H1 (cell line): ENCODE measurements around the gene CALR. TPM values are rescaled to one million over a fixed set of nuclear protein-coding genes. Genes with fewer than 3 reads are reported as not detected.

Source experiments
- CTCF ChIA-PET: fragments of 300-600 bp; sonication (Branson Sonifier 250); formaldehyde crosslinking; loops from one replicate; lab custom pipeline; 2021; ENCODE audit not compliant: partially characterized antibody; lab: Charles Lee
- POLR2A ChIA-PET: fragments of 300-600 bp; sonication (Branson Sonifier 250); formaldehyde crosslinking; loops from one replicate; lab custom pipeline; 2021; ENCODE audit warnings: inconsistent platforms; ENCODE audit not compliant: partially characterized antibody; lab: Charles Lee
- DNase-seq, 2 experiments: peaks; one replicate each; pipeline versions ENCODE4 v3.0.0 to v3.0.0-alpha.2; 2010 to 2022; ENCODE audit warnings: low spot score in 2 of 2, low read depth in 1 of 2, mixed read lengths in 1 of 2
- FAIRE-seq: peaks from 2 replicates; lab custom pipeline; 2011; peaks lifted over from hg19 to GRCh38; lab: Jason Lieb, UNC
- H2AFZ ChIP-seq: 2 replicates; pipeline ENCODE4 v1.8.1; 2012; ENCODE audit warnings: low read length, inconsistent platforms
- H2AK5ac ChIP-seq: 2 replicates; pipeline ENCODE4 v1.6.1; 2013; ENCODE audit warnings: low read depth, low read length
- H2BK120ac ChIP-seq: replicated peaks from 2 replicates; pipeline ENCODE3; 2013; ENCODE audit warnings: low read depth, low read length, inconsistent platforms
- H2BK12ac ChIP-seq: 2 replicates; pipeline ENCODE4 v1.6.1; 2013; ENCODE audit warnings: low read depth, low read length
- H2BK15ac ChIP-seq: 2 replicates; pipeline ENCODE4 v1.6.1; 2013; ENCODE audit warnings: low read length
- H2BK20ac ChIP-seq: 2 replicates; pipeline ENCODE4 v1.6.1; 2013; ENCODE audit warnings: low read length
- H2BK5ac ChIP-seq: 2 replicates; pipeline ENCODE4 v1.6.1; 2013; ENCODE audit warnings: low read depth, low read length
- H3K14ac ChIP-seq: 2 replicates; pipeline ENCODE4 v1.6.1; 2013; ENCODE audit warnings: inconsistent platforms; ENCODE audit not compliant: insufficient read length
- H3K18ac ChIP-seq: 2 replicates; pipeline ENCODE4 v1.6.1; 2013; ENCODE audit warnings: low read length; ENCODE audit errors: extremely low read depth
- H3K23ac ChIP-seq: 2 replicates; pipeline ENCODE4 v1.6.1; 2013; ENCODE audit warnings: inconsistent platforms; ENCODE audit not compliant: insufficient read length
- H3K23me2 ChIP-seq: 2 replicates; pipeline ENCODE4 v1.6.1; 2013; ENCODE audit warnings: low read depth, low read length
- H3K27ac ChIP-seq: 2 replicates; pipeline ENCODE4 v1.6.1; 2011; ENCODE audit warnings: low read depth, low read length, inconsistent platforms
- H3K27me3 ChIP-seq, 4 experiments: replicated peaks in 1 of 4; 1 replicate in 1 of 4; 2 replicates in 3 of 4; pipeline versions ENCODE4 v1.6.1 to v1.8.1; 2011 to 2013; ENCODE audit warnings: low read length in 3 of 4, mild to moderate bottlenecking in 3 of 4, inconsistent platforms in 2 of 4, mixed read lengths in 2 of 4, moderate library complexity in 1 of 4; ENCODE audit not compliant: control insufficient read depth in 3 of 4, insufficient read depth in 3 of 4; ENCODE audit errors: extremely low read depth in 1 of 4
- H3K36me3 ChIP-seq, 4 experiments: 2 replicates each; pipeline versions ENCODE4 v1.6.1 to v1.8.1; 2011 to 2013; ENCODE audit warnings: mild to moderate bottlenecking in 4 of 4, low read length in 3 of 4, moderate library complexity in 2 of 4, control low read depth in 1 of 4, inconsistent platforms in 1 of 4; ENCODE audit not compliant: insufficient read depth in 4 of 4, control insufficient read depth in 2 of 4
- H3K4ac ChIP-seq: replicated peaks from 2 replicates; pipeline ENCODE3; 2013; ENCODE audit warnings: low read length, low read depth, mixed read lengths, inconsistent platforms; ENCODE audit not compliant: insufficient read length
- H3K4me1 ChIP-seq, 4 experiments: replicated peaks in 1 of 4; 1 replicate in 1 of 4; 2 replicates in 3 of 4; pipeline versions ENCODE4 v1.6.1 to v1.8.1; 2011 to 2013; ENCODE audit warnings: low read length in 3 of 4, inconsistent platforms in 2 of 4, mixed read lengths in 1 of 4; ENCODE audit not compliant: insufficient read depth in 4 of 4, control insufficient read depth in 3 of 4
- H3K4me2 ChIP-seq, 2 experiments: 2 replicates each; pipeline versions ENCODE4 v1.6.1 to v1.8.1; 2011 to 2013; ENCODE audit warnings: low read depth in 2 of 2, low read length in 2 of 2, control low read depth in 1 of 2, inconsistent platforms in 1 of 2, mild to moderate bottlenecking in 1 of 2; ENCODE audit not compliant: insufficient read depth in 1 of 2
- H3K4me3 ChIP-seq, 4 experiments: fragments of 200-600, 300-600 bp in 1 of 4; sonication (generic), shearing (Covaris generic), sonication (Bioruptor Twin) in 1 of 4; 2 replicates each; pipeline versions ENCODE4 v1.5.1 to v1.8.1; 2011 to 2016; ENCODE audit warnings: low read length in 4 of 4, low read depth in 3 of 4, control low read depth in 2 of 4, inconsistent platforms in 2 of 4, mild to moderate bottlenecking in 2 of 4, mixed read lengths in 1 of 4, moderate library complexity in 1 of 4; ENCODE audit not compliant: insufficient read depth in 2 of 4; ENCODE audit errors: extremely low read depth in 1 of 4
- H3K56ac ChIP-seq: replicated peaks from 2 replicates; pipeline ENCODE3; 2013; ENCODE audit warnings: low read depth, mild to moderate bottlenecking, mixed read lengths, low read length, inconsistent platforms; ENCODE audit not compliant: insufficient read length
- H3K79me1 ChIP-seq: 2 replicates; pipeline ENCODE4 v1.6.1; 2013; ENCODE audit warnings: low read depth, low read length, control low read depth
- H3K79me2 ChIP-seq, 2 experiments: 2 replicates each; pipeline versions ENCODE4 v1.6.1 to v1.8.1; 2012 to 2013; ENCODE audit warnings: low read length in 2 of 2, mild to moderate bottlenecking in 2 of 2, inconsistent platforms in 1 of 2; ENCODE audit not compliant: insufficient read depth in 2 of 2, control insufficient read depth in 1 of 2
- H3K9ac ChIP-seq, 4 experiments: replicated peaks in 1 of 4; 1 replicate in 1 of 4; 2 replicates in 3 of 4; pipeline versions ENCODE4 v1.6.1 to v1.8.1; 2011 to 2013; ENCODE audit warnings: low read depth in 3 of 4, low read length in 3 of 4, control low read depth in 2 of 4, mild to moderate bottlenecking in 2 of 4, moderate library complexity in 2 of 4, inconsistent platforms in 1 of 4; ENCODE audit errors: extremely low read depth in 1 of 4
- H3K9me3 ChIP-seq, 2 experiments: 2 replicates each; pipeline versions ENCODE4 v1.6.1 to v1.8.1; 2012 to 2013; ENCODE audit warnings: mild to moderate bottlenecking in 2 of 2, moderate library complexity in 2 of 2, control low read depth in 1 of 2, inconsistent platforms in 1 of 2, low read depth in 1 of 2, low read length in 1 of 2, mixed read lengths in 1 of 2; ENCODE audit not compliant: insufficient read depth in 2 of 2
- H4K20me1 ChIP-seq, 2 experiments: replicated peaks in 1 of 2; 2 replicates each; pipeline versions ENCODE3 to v1.8.1; 2011 to 2013; ENCODE audit warnings: inconsistent platforms in 2 of 2, low read length in 2 of 2, mild to moderate bottlenecking in 1 of 2; ENCODE audit not compliant: insufficient read depth in 2 of 2, control insufficient read depth in 1 of 2
- H4K5ac ChIP-seq: 2 replicates; pipeline ENCODE4 v1.6.1; 2013; ENCODE audit warnings: low read length, low read depth, mixed read lengths, inconsistent platforms; ENCODE audit not compliant: insufficient read length
- H4K8ac ChIP-seq: 2 replicates; pipeline ENCODE4 v1.8.0; 2013; ENCODE audit warnings: mild to moderate bottlenecking, moderate library complexity, low read length, inconsistent platforms; ENCODE audit not compliant: insufficient read depth; ENCODE audit errors: extremely low read depth
- H4K91ac ChIP-seq: replicated peaks from 2 replicates; pipeline ENCODE3; 2013; ENCODE audit warnings: low read length, mixed read lengths, inconsistent platforms; ENCODE audit not compliant: insufficient read length
- CBX5 ChIP-seq: fragments of 300-800, 300-1000 bp; sonication (generic); IDR thresholded peaks from 2 replicates; pipeline ENCODE4 v1.7.1; 2016; ENCODE audit warnings: antibody characterized with exemption, low read length, low read depth
- EP300 ChIP-seq, 2 experiments: IDR thresholded peaks; 1 replicate in 1 of 2; 2 replicates in 1 of 2; pipeline ENCODE4 v1.6.1; 2011 to 2012; ENCODE audit warnings: low read depth in 2 of 2, low read length in 2 of 2, mild to moderate bottlenecking in 2 of 2, borderline replicate concordance in 1 of 2, inconsistent platforms in 1 of 2, moderate library complexity in 1 of 2
- GABPA ChIP-seq: IDR thresholded peaks from 2 replicates; pipeline ENCODE4 v1.6.1; 2011; ENCODE audit warnings: mild to moderate bottlenecking, low read length, moderate library complexity, borderline replicate concordance; ENCODE audit not compliant: insufficient read depth
- KDM4A ChIP-seq: IDR thresholded peaks from one replicate; pipeline ENCODE4 v1.7.1; 2012; ENCODE audit warnings: low read depth, mild to moderate bottlenecking, moderate library complexity, low read length, inconsistent platforms; ENCODE audit not compliant: severe bottlenecking
- MAFK ChIP-seq: IDR thresholded peaks from 2 replicates; pipeline ENCODE4 v1.6.1; 2012; ENCODE audit warnings: low read depth, mild to moderate bottlenecking, improper control_type of control experiment, low read length
- PHF8 ChIP-seq: fragments of 200-600 bp; sonication (generic); conservative IDR thresholded peaks from 2 replicates; pipeline ENCODE4 v1.7.1; 2012; ENCODE audit warnings: low read depth, mild to moderate bottlenecking, inconsistent platforms, low read length, moderate library complexity
- POLR2AphosphoS5 ChIP-seq: IDR thresholded peaks from 2 replicates; pipeline ENCODE4 v1.6.1; 2011; ENCODE audit warnings: low read depth, low read length
- SAP30 ChIP-seq: fragments of 300-600 bp; sonication (generic); IDR thresholded peaks from 2 replicates; pipeline ENCODE4 v1.7.1; 2012; ENCODE audit warnings: low read length, moderate library complexity, mild to moderate bottlenecking, inconsistent platforms; ENCODE audit not compliant: insufficient read depth, insufficient replicate concordance
- TBP ChIP-seq: IDR thresholded peaks from 2 replicates; pipeline ENCODE4 v1.6.1; 2011; ENCODE audit warnings: low read depth, low read length, improper control_type of control experiment
- YY1 ChIP-seq: IDR thresholded peaks from 2 replicates; pipeline ENCODE4 v1.6.1; 2011; ENCODE audit warnings: low read depth, mild to moderate bottlenecking, low read length
- WGBS, 2 experiments: shearing (Covaris generic) in 1 of 2; methylation state at CpG; one replicate each; pipeline versions ENCODE4 v1.1.6 to v1.1.7; 2013 to 2015; ENCODE audit warnings: low lambda C conversion rate in 2 of 2, mixed read lengths in 2 of 2, inconsistent platforms in 1 of 2, low coverage in 1 of 2, missing lambda C conversion rate in 1 of 2; ENCODE audit not compliant: insufficient replicate concordance in 2 of 2, insufficient coverage in 1 of 2, insufficient read length in 1 of 2; ENCODE audit errors: extremely low coverage in 1 of 2, missing lambda C conversion rate in 1 of 2; 5-methylcytosine and 5-hydroxymethylcytosine counted together
- polyA plus RNA-seq, 7 experiments: library from polyadenylated mRNA; depleted of rRNA in 3 of 7; stranded (reverse) in 5 of 7; unstranded in 2 of 7; fragments of >200 nt in 5 of 7; fragments of 200-250 nt in 2 of 7; gene quantifications; 1 replicate in 5 of 7; 2 replicates in 1 of 7; 4 replicates in 1 of 7; pipeline versions ENCODE4 v1.2.1 to v1.2.3, GENCODE V29; 2011 to 2013; ENCODE audit warnings: missing spikeins in 2 of 7, mixed read lengths in 2 of 7
- total RNA-seq: library from RNA; stranded (reverse); fragmentation: NEBNext Ultra II Directional; extraction: Animal tissue kit (Norgen Biotek cat#: 25700); gene quantifications from 2 replicates; pipeline ENCODE4 v1.2.1, GENCODE V29; 2021

The CALR gene
- total and polyA plus RNA-seq, 2 of the 8 experiments (the other 6 are each of a cell fraction or from before 2014, with no cell fraction given) = 591 to 1,155 TPM

DNA sequence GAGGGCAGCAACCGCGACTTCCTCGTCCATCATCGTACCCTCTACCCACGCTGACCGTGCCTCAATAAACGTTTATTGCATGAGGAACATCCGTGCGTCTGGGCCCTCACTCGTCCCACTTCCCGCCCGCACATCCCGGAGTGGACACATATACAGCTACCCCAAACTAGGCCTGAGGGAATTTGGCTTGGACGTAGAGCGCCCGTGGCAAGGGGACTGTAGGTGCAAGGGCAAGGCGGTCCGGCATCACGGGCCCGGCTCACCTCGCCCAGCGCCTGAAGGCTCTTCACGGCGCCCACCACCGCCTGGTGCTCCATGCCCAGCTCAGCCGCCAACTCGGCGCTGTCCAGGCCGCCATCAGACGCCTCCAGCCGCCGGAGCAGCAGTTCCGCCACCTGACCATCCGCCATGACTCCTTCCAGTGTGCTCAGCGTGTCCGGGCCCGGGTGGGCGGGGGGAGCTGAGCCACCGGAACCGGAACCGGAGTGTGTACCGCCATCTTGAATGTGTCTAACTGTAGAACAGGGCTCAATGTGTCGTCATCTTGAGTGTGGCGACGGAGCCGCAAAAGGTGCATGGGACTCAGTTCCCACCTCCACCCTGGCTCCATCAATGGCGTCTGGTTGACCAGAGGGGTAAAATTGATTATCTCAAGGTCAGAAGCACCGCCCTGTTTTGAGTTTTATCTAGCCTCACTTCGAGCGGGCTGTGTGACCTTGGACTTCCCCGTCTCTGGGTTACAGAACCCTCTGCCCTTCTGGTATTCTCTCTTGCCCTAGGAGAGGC lies 4.9 kb upstream of the CALR start, which contains the start of gene FARSA:
Gene FARSA, minus strand, starts transcription at position 425 of the 786 bp plus-strand sequence. Its CDS starts 15 bp downstream, at position 410.
- Histone ChIP-seq H4K8ac (peak within 1 kb of the TSS; percentile 94), H2AFZ (peak within 1 kb of the TSS; percentile 72), H3K27ac (peak within 1 kb of the TSS; percentile 51), H4K20me1 (peaks cover 3 to 8% of the 10 kb centered on the region in 2 experiments), H3K36me3 (peaks cover 9 to 24% (median 17%) of the 10 kb centered on the region in 4 experiments), H3K4me3 (peak within 1 kb of the TSS; percentile 80 to 100 (median 97)), H3K9ac (peak within 1 kb of the TSS; percentile 83 to 90 (median 87)), H3K4me1 (peaks cover 0 to 14% (median 11%) of the 10 kb centered on the region in 4 experiments; a peak in 5 of 7 replicates), H3K79me1 (peaks cover 12% of the 10 kb centered on the region), H3K27me3 (no peaks in the 10 kb centered on the region), H2AK5ac (peak within 1 kb of the TSS; percentile 92; the same call in 1 of the 2 replicates), H3K9me3 (no peaks in the 10 kb centered on the region), H3K56ac (peak within 1 kb of the TSS; percentile 67), H3K14ac (no peak within 1 kb of the TSS), H3K79me2 (peaks cover 10 to 28% of the 10 kb centered on the region in 2 experiments), H3K23me2 (peaks cover 13% of the 10 kb centered on the region; the same call in 1 of the 2 replicates), H2BK12ac (peak within 1 kb of the TSS; percentile 45), H2BK5ac (peak within 1 kb of the TSS; percentile 91), H4K91ac (peak within 1 kb of the TSS; percentile 50), H4K5ac (peak within 1 kb of the TSS; percentile 80), H3K4me2 (peak within 1 kb of the TSS; percentile 88 to 94), H3K4ac (peak within 1 kb of the TSS; percentile 58), H3K18ac (peak within 1 kb of the TSS; percentile 65), H2BK15ac (peak within 1 kb of the TSS; percentile 61), H3K23ac (no peak within 1 kb of the TSS), H2BK120ac (peak within 1 kb of the TSS; percentile 4), H2BK20ac (no peak within 1 kb of the TSS)
- CTCF ChIA-PET = interaction anchor here (0.8 to 1.8 kb wide), 6 partner anchors 9 to 84 kb away, joined by 3 to 6 read pairs (median 4); no protein-coding TSS in a partner anchor
- POLR2A ChIA-PET = interaction anchor here (0.6 to 7.4 kb wide), 27 partner anchors 9 to 840 kb away, joined by 3 to 58 read pairs (median 4); partner anchors contain the start of genes GADD45GIP1, GCDH, KLF1 and RAD23A
- FAIRE-seq = no peak
- peak; percentile 65 to 88 for DNase-seq
- WGBS, 2 experiments = 6% methylated on average over 51 of the region's 51 CpGs; no CpG with 5 or more reads in 1 of the 2 experiments
- TF ChIP-seq KDM4A (no peak), SAP30 (peak; percentile 38), POLR2AphosphoS5 (peak; percentile 98), YY1 (peak; percentile 100), MAFK (0 out of 2 replicates have a peak, but pooled peaks have one; percentile 19), CBX5 (no peak), GABPA (peak; percentile 96), EP300 (IDR thresholded peaks at IDR 0.05; ENCODE audit: borderline replicate concordance in 1 of 2, low read depth in 2 of 2, low read length in 2 of 2) (no peak), TBP (peak; percentile 70), PHF8 (peak; percentile 88)
